DOHH2 (cell line): ENCODE results near the gene RSU1.

Experiments used
- CTCF ChIP-seq: fragments of 200-600 bp; sonication (generic); IDR thresholded peaks from one replicate; pipeline ENCODE4 v1.5.1; 2014; ENCODE audit warnings: antibody characterized with exemption, mild to moderate bottlenecking, low read depth, low read length; ENCODE audit not compliant: poor library complexity, severe bottlenecking
- EZH2phosphoT487 ChIP-seq: fragments of 200-600 bp; sonication (generic); IDR thresholded peaks from 2 replicates; pipeline ENCODE4 v1.6.1; 2017; ENCODE audit warnings: borderline replicate concordance, mild to moderate bottlenecking, antibody characterized with exemption, low read length, moderate library complexity, mixed read lengths

- TF ChIP-seq CTCF (no peak), EZH2phosphoT487 (no peak)
These were observed 70.4 kb downstream of the RSU1 start for GRCh38 chr10:16746856-16747255.
